Measurements from ENCODE around the gene SLC17A1. TPM values are rescaled to one million over a fixed set of nuclear protein-coding genes. Genes with fewer than 3 reads are reported as not detected.

Gene SLC17A1
- total RNA-seq, 2 donors from 2014 or later: not detected

GRCh38 chr6:25866011-25866410 lies 34.2 kb upstream of the SLC17A1 start:
- H3K4me1 ChIP-seq: no peaks in the 10 kb centered on the region
- no peaks in the 10 kb centered on the region for H3K9me3 ChIP-seq
- H3K27me3 ChIP-seq: no peaks in the 10 kb centered on the region
- H3K9ac ChIP-seq (ENCODE audit: low read depth in 2 of 2, low read length in 2 of 2): no peak overlapping the region
- intact Hi-C loops (cut with DNase I): no loop called here
- no peak overlapping the region for H3K27ac ChIP-seq
- H3K36me3 ChIP-seq: no peaks in the 10 kb centered on the region
- H3K4me3 ChIP-seq: no peak overlapping the region
- no peak for DNase-seq
- no peak for TF ChIP-seq CTCF (IDR thresholded peaks at IDR 0.05)

- Histone ChIP-seq H3K27me3 (no peaks in the 10 kb centered on the region), H3K9me3 (no peaks in the 10 kb centered on the region), H3K9ac (ENCODE audit: low read depth in 2 of 2, low read length in 2 of 2) (no peak overlapping the region), H3K4me1 (no peaks in the 10 kb centered on the region), H3K36me3 (no peaks in the 10 kb centered on the region), H3K4me3 (no peak overlapping the region), H3K27ac (no peak overlapping the region)
- no peak for DNase-seq
- intact Hi-C loops (cut with DNase I): no loop called here
- TF ChIP-seq CTCF (IDR thresholded peaks at IDR 0.05): no peak
These were observed 31.5 kb upstream of the SLC17A1 start for GRCh38 chr6:25863360-25863759.

- Histone ChIP-seq H3K27ac (no peak overlapping the region), H3K27me3 (no peaks in the 10 kb centered on the region), H3K4me1 (no peaks in the 10 kb centered on the region), H3K4me3 (no peak overlapping the region), H3K36me3 (no peaks in the 10 kb centered on the region), H3K9ac (ENCODE audit: low read depth in 2 of 2, low read length in 2 of 2) (no peak overlapping the region), H3K9me3 (no peaks in the 10 kb centered on the region)
- no peak for DNase-seq
- no peak for TF ChIP-seq CTCF (IDR thresholded peaks at IDR 0.05)
- intact Hi-C loops (cut with DNase I): no loop called here
These were observed 30.3 kb upstream of the SLC17A1 start for GRCh38 chr6:25862199-25862598.

GRCh38 chr6:25852756-25853155 lies 20.9 kb upstream of the SLC17A1 start:
- no peaks in the 10 kb centered on the region for H3K27me3 ChIP-seq
- H3K9me3 ChIP-seq: no peaks in the 10 kb centered on the region
- no peak overlapping the region for H3K4me3 ChIP-seq
- no peaks in the 10 kb centered on the region for H3K4me1 ChIP-seq
- H3K27ac ChIP-seq: no peak overlapping the region
- no peak for DNase-seq
- no peaks in the 10 kb centered on the region for H3K36me3 ChIP-seq
- H3K9ac ChIP-seq (ENCODE audit: low read depth in 2 of 2, low read length in 2 of 2): no peak overlapping the region
- no peak for TF ChIP-seq CTCF (IDR thresholded peaks at IDR 0.05)
- intact Hi-C loops (cut with DNase I): no loop called here

GRCh38 chr6:25851961-25852360 lies 20.1 kb upstream of the SLC17A1 start:
- Histone ChIP-seq H3K4me3 (no peak overlapping the region), H3K27ac (no peak overlapping the region), H3K9ac (ENCODE audit: low read depth in 2 of 2, low read length in 2 of 2) (no peak overlapping the region), H3K36me3 (no peaks in the 10 kb centered on the region), H3K27me3 (no peaks in the 10 kb centered on the region), H3K4me1 (no peaks in the 10 kb centered on the region), H3K9me3 (no peaks in the 10 kb centered on the region)
- no peak for DNase-seq
- no peak for TF ChIP-seq CTCF (IDR thresholded peaks at IDR 0.05)
- intact Hi-C loops (cut with DNase I): no loop called here

GRCh38 chr6:25844518-25844917 lies 12.7 kb upstream of the SLC17A1 start:
- Histone ChIP-seq H3K27me3 (no peaks in the 10 kb centered on the region), H3K36me3 (no peaks in the 10 kb centered on the region), H3K4me1 (no peaks in the 10 kb centered on the region), H3K9me3 (no peaks in the 10 kb centered on the region), H3K9ac (ENCODE audit: low read depth in 2 of 2, low read length in 2 of 2) (no peak overlapping the region), H3K4me3 (no peak overlapping the region), H3K27ac (no peak overlapping the region)
- intact Hi-C loops (cut with DNase I): no loop called here
- TF ChIP-seq CTCF (IDR thresholded peaks at IDR 0.05): no peak
- DNase-seq: no peak

Data from colonic mucosa (tissue), 4 donors.